T-helper 1 cell treated with Interleukin-12 subunit alpha and Interleukin-12 subunit beta and Interleukin-4 antibody, amounts not matched to agents 30 μg/mL and 1 μg/mL, for 36 hours (primary cell): ENCODE measurements around the gene ZNF8.
"Not testable (repeated sequence)": the region's sequence is repeated elsewhere in the genome, so short reads cannot be mapped to it uniquely, and the experiment has no call there.

Experiments used
- H3K27ac Mint-ChIP-seq: one replicate; pipeline ENCODE4 v1.8.0; 2021; ENCODE audit warnings: mild to moderate bottlenecking, mixed read lengths
- H3K27me3 Mint-ChIP-seq: one replicate; pipeline ENCODE4 v1.8.0; 2021; ENCODE audit warnings: low read depth, mixed read lengths
- H3K36me3 Mint-ChIP-seq: one replicate; pipeline ENCODE4 v1.8.0; 2021; ENCODE audit warnings: low read depth, mixed read lengths
- H3K4me1 Mint-ChIP-seq: one replicate; pipeline ENCODE4 v1.8.0; 2021; ENCODE audit warnings: low read depth, mixed read lengths
- H3K4me3 Mint-ChIP-seq: one replicate; pipeline ENCODE4 v1.8.0; 2021; ENCODE audit warnings: mild to moderate bottlenecking, moderate library complexity, mixed read lengths
- H3K9me3 Mint-ChIP-seq: one replicate; pipeline ENCODE4 v1.8.0; 2021; ENCODE audit warnings: mixed read lengths

ZNF8 gene

GRCh38 chr19:58336820-58337219, 58.1 kb downstream of the ZNF8 start:
- H3K27me3 Mint-ChIP-seq: no peaks in the 10 kb centered on the region
- peaks cover 44% of the 10 kb centered on the region for H3K36me3 Mint-ChIP-seq
- H3K4me1 Mint-ChIP-seq: peaks cover 7% of the 10 kb centered on the region
- peaks cover 12% of the 10 kb centered on the region for H3K9me3 Mint-ChIP-seq
- H3K27ac Mint-ChIP-seq: no peak overlapping the region
- no peak overlapping the region for H3K4me3 Mint-ChIP-seq

GRCh38 chr19:58338336-58338735, 59.6 kb downstream of the ZNF8 start:
- H3K27me3 Mint-ChIP-seq: no peaks in the 10 kb centered on the region
- H3K4me1 Mint-ChIP-seq: peaks cover 4% of the 10 kb centered on the region
- peaks cover 48% of the 10 kb centered on the region for H3K36me3 Mint-ChIP-seq
- H3K9me3 Mint-ChIP-seq: peaks cover 16% of the 10 kb centered on the region
- H3K4me3 Mint-ChIP-seq: no peak overlapping the region
- no peak overlapping the region for H3K27ac Mint-ChIP-seq

GRCh38 chr19:58338825-58339558, 60.2 kb downstream of the ZNF8 start:
- Mint-ChIP-seq H3K27ac (no peak overlapping the region), H3K9me3 (peaks cover 16% of the 10 kb centered on the region), H3K4me3 (no peak overlapping the region), H3K4me1 (peaks cover 6% of the 10 kb centered on the region), H3K27me3 (no peaks in the 10 kb centered on the region), H3K36me3 (peaks cover 48% of the 10 kb centered on the region)

- peaks cover 17% of the 10 kb centered on the region for H3K36me3 Mint-ChIP-seq
- peaks cover 4% of the 10 kb centered on the region for H3K9me3 Mint-ChIP-seq
- H3K4me1 Mint-ChIP-seq: peaks cover 17% of the 10 kb centered on the region
- no peak overlapping the region for H3K27ac Mint-ChIP-seq
- H3K4me3 Mint-ChIP-seq: peak overlapping the region; percentile 68
- no peaks in the 10 kb centered on the region for H3K27me3 Mint-ChIP-seq
These were observed 66.8 kb downstream of the ZNF8 start for GRCh38 chr19:58345558-58345957.

- no peaks in the 10 kb centered on the region for H3K27me3 Mint-ChIP-seq
- H3K27ac Mint-ChIP-seq: peak overlapping the region; percentile 82
- peaks cover 4% of the 10 kb centered on the region for H3K9me3 Mint-ChIP-seq
- peak overlapping the region; percentile 91 for H3K4me3 Mint-ChIP-seq
- H3K4me1 Mint-ChIP-seq: peaks cover 17% of the 10 kb centered on the region
- peaks cover 6% of the 10 kb centered on the region for H3K36me3 Mint-ChIP-seq
These were observed 68.5 kb downstream of the ZNF8 start for GRCh38 chr19:58346961-58347929.

- H3K36me3 Mint-ChIP-seq: not testable (repeated sequence)
- Mint-ChIP-seq H3K4me1 (peaks cover 17% of the 10 kb centered on the region), H3K27ac (peak overlapping the region; percentile 82)
These were observed 69.3 kb downstream of the ZNF8 start for GRCh38 chr19:58348080-58348479.

GRCh38 chr19:58349590-58349989, 70.8 kb downstream of the ZNF8 start:
- H3K27ac Mint-ChIP-seq: no peak overlapping the region
- no peaks in the 10 kb centered on the region for H3K27me3 Mint-ChIP-seq
- H3K4me1 Mint-ChIP-seq: peaks cover 15% of the 10 kb centered on the region
- peaks cover 4% of the 10 kb centered on the region for H3K36me3 Mint-ChIP-seq
- H3K9me3 Mint-ChIP-seq: no peaks in the 10 kb centered on the region
- H3K4me3 Mint-ChIP-seq: peak overlapping the region; percentile 36

More at GRCh38 chr19:58348080-58348479, 69.3 kb downstream of the ZNF8 start:
- peak overlapping the region; percentile 91 for H3K4me3 Mint-ChIP-seq
- not testable (repeated sequence) for H3K9me3 Mint-ChIP-seq, H3K27me3 Mint-ChIP-seq

- Mint-ChIP-seq H3K9me3 (no peaks in the 10 kb centered on the region), H3K27ac (no peak overlapping the region), H3K27me3 (no peaks in the 10 kb centered on the region), H3K4me1 (peaks cover 15% of the 10 kb centered on the region), H3K36me3 (peaks cover 4% of the 10 kb centered on the region), H3K4me3 (no peak overlapping the region)
These were observed 71.5 kb downstream of the ZNF8 start for GRCh38 chr19:58350001-58350861.

- Mint-ChIP-seq H3K27me3 (no peaks in the 10 kb centered on the region), H3K36me3 (peaks cover 4% of the 10 kb centered on the region), H3K4me1 (peaks cover 15% of the 10 kb centered on the region)
These were observed 72.3 kb downstream of the ZNF8 start for GRCh38 chr19:58350871-58351557.

GRCh38 chr19:58351558-58351878, 72.8 kb downstream of the ZNF8 start:
- H3K36me3 Mint-ChIP-seq: peaks cover 4% of the 10 kb centered on the region
- no peak overlapping the region for H3K27ac Mint-ChIP-seq
- H3K27me3 Mint-ChIP-seq: no peaks in the 10 kb centered on the region
- H3K4me1 Mint-ChIP-seq: peaks cover 15% of the 10 kb centered on the region
- no peak overlapping the region for H3K4me3 Mint-ChIP-seq
- no peaks in the 10 kb centered on the region for H3K9me3 Mint-ChIP-seq

More at GRCh38 chr19:58350871-58351557, 72.3 kb downstream of the ZNF8 start:
- Mint-ChIP-seq H3K4me3 (no peak overlapping the region), H3K9me3 (no peaks in the 10 kb centered on the region), H3K27ac (no peak overlapping the region)

GRCh38 chr19:58351990-58352755, 73.4 kb downstream of the ZNF8 start:
- Mint-ChIP-seq H3K36me3 (peaks cover 4% of the 10 kb centered on the region), H3K9me3 (no peaks in the 10 kb centered on the region), H3K4me1 (peaks cover 12% of the 10 kb centered on the region), H3K27ac (no peak overlapping the region), H3K4me3 (no peak overlapping the region), H3K27me3 (no peaks in the 10 kb centered on the region)
